GM06990 (cell line): ENCODE data around the gene KRT8.

Experiments used
- DNase-seq: peaks from one replicate; pipeline ENCODE4 v3.0.0-alpha.2; 2011; ENCODE audit not compliant: insufficient read length; ENCODE audit errors: extremely low read depth
- H3K27me3 ChIP-seq: replicated peaks from 2 replicates; pipeline ENCODE4 v1.6.0; 2011; ENCODE audit warnings: low read length; ENCODE audit not compliant: control insufficient read depth, insufficient read depth
- H3K36me3 ChIP-seq: 2 replicates; pipeline ENCODE4 v1.5.1; 2011; ENCODE audit warnings: low read length; ENCODE audit not compliant: control insufficient read depth, insufficient read depth
- H3K4me3 ChIP-seq: replicated peaks from 2 replicates; pipeline ENCODE4 v1.5.1; 2011; ENCODE audit warnings: low read depth, mild to moderate bottlenecking, control low read depth, low read length
- CTCF ChIP-seq: IDR thresholded peaks from 2 replicates; pipeline ENCODE4 v1.5.1; 2011; ENCODE audit warnings: low read length, control low read depth, mild to moderate bottlenecking, inconsistent platforms; ENCODE audit not compliant: insufficient read depth, poor library complexity, severe bottlenecking

KRT8 gene

DNA sequence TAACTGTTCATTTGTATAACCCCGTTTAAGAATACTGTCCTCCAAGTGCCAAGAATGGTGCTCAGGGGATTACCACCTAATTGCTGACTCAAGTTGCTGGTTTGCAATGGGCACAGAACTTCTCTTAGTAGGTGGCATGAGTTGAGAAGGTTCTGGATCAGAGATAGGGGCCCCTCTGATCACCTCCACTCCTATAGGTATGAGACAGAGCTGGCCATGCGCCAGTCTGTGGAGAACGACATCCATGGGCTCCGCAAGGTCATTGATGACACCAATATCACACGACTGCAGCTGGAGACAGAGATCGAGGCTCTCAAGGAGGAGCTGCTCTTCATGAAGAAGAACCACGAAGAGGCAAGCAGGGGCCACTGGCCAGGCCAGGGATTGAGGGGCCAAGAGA, 45.7 kb upstream of the KRT8 start:
- Histone ChIP-seq H3K4me3 (no peak overlapping the region), H3K27me3 (no peaks in the 10 kb centered on the region), H3K36me3 (no peaks in the 10 kb centered on the region)
- no peak for TF ChIP-seq CTCF
- DNase-seq: no peak

- no peaks in the 10 kb centered on the region; the same call in 1 of the 2 replicates for H3K27me3 ChIP-seq
- H3K36me3 ChIP-seq: no peaks in the 10 kb centered on the region
- no peak for DNase-seq
- H3K4me3 ChIP-seq: no peak overlapping the region
- TF ChIP-seq CTCF: no peak
Observed at GRCh38 chr12:52949413-52950331, 44.8 kb upstream of the KRT8 start.

DNA sequence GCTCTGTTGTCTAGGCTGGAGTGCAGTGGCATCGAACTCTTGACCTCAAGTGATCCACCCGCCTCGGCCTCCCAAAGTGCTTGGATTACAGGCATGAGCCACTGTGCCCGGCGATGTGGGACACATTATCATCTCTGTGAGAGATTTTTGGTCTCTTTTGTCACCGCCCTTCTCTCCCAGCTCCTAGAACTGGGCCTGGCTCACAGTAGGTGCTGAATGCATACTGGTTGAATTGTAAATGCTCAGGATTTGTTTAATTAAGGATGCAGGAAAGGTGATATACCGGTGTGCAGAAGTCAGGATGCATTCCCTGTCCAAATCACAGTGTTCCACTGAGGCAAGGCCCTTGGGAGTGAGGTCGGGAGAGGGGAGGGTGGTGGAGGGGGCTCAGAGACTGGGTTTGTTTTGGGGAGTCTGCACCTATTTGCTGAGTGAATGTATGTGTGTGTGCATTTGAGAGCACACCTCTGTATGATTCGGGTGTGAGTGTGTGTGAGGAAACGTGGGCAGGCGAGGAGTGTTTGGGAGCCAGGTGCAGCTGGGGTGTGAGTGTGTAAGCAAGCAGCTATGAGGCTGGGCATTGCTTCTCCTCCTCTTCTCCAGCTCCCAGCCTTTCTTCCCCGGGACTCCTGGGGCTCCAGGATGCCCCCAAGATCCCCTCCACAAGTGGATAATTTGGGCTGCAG, 43.0 kb upstream of the KRT8 start:
- no peak for TF ChIP-seq CTCF
- no peak for DNase-seq
- Histone ChIP-seq H3K4me3 (no peak overlapping the region), H3K27me3 (no peaks in the 10 kb centered on the region; the same call in 1 of the 2 replicates), H3K36me3 (no peaks in the 10 kb centered on the region)

- Histone ChIP-seq H3K4me3 (no peak overlapping the region), H3K36me3 (no peaks in the 10 kb centered on the region), H3K27me3 (no peaks in the 10 kb centered on the region; the same call in 1 of the 2 replicates)
- no peak for TF ChIP-seq CTCF
- no peak for DNase-seq
Observed at GRCh38 chr12:52946797-52947547, 42.1 kb upstream of the KRT8 start.

- TF ChIP-seq CTCF: no peak
- Histone ChIP-seq H3K27me3 (no peaks in the 10 kb centered on the region; the same call in 1 of the 2 replicates), H3K36me3 (no peaks in the 10 kb centered on the region), H3K4me3 (no peak overlapping the region)
- DNase-seq: no peak
Observed at GRCh38 chr12:52946334-52946733, 41.5 kb upstream of the KRT8 start.
